ENCODE results near the gene NPDC1.
A peak's percentile ranks its signal among the peaks of the same experiment; 100 is the strongest.

NPDC1 gene

GRCh38 chr9:137014776-137015539, 31.0 kb downstream of the NPDC1 start:
- DNase-seq, result no peak

GRCh38 chr9:137014166-137014565, 31.8 kb downstream of the NPDC1 start:
- DNase-seq, result no peak

- no peak for DNase-seq
Observed at GRCh38 chr9:137013571-137013940, 32.4 kb downstream of the NPDC1 start.

- DNase-seq, result no peak
Observed at GRCh38 chr9:137012694-137013570, 33.0 kb downstream of the NPDC1 start.

- DNase-seq, result no peak
Observed at GRCh38 chr9:137011907-137012675, 33.9 kb downstream of the NPDC1 start.

GRCh38 chr9:137011156-137011555, 34.8 kb downstream of the NPDC1 start:
- DNase-seq, result no peak

GRCh38 chr9:137009938-137010732, 35.8 kb downstream of the NPDC1 start:
- DNase-seq, result no peak

GRCh38 chr9:137009217-137009616, 36.8 kb downstream of the NPDC1 start:
- no peak for DNase-seq

- no peak for DNase-seq
Observed at GRCh38 chr9:137008312-137008711, 37.7 kb downstream of the NPDC1 start.

GRCh38 chr9:137007816-137008270, 38.1 kb downstream of the NPDC1 start:
- DNase-seq, result no peak

- no peak for DNase-seq
Observed at GRCh38 chr9:137007108-137007815, 38.7 kb downstream of the NPDC1 start.

GRCh38 chr9:137006116-137007003, 39.6 kb downstream of the NPDC1 start:
- peak in 3 of 56 donors; percentile 24 to 54 (median 53) for DNase-seq

- peak in 8 of 56 donors; percentile 24 to 51 (median 37) for DNase-seq
Observed at GRCh38 chr9:137004285-137004684, 41.7 kb downstream of the NPDC1 start.

GRCh38 chr9:137002646-137003041, 43.3 kb downstream of the NPDC1 start:
- DNase-seq, result no peak

- no peak for DNase-seq
Observed at GRCh38 chr9:137001857-137002645, 43.9 kb downstream of the NPDC1 start.

- no peak for DNase-seq
Observed at GRCh38 chr9:137000177-137000930, 45.6 kb downstream of the NPDC1 start.

GRCh38 chr9:136997830-136998234, 48.1 kb downstream of the NPDC1 start:
- DNase-seq, result no peak
